Osteocyte (in vitro differentiated cells): Measurements from ENCODE around the gene PLEKHA6. TPM values are rescaled to one million over a fixed set of nuclear protein-coding genes. Genes with fewer than 3 reads are reported as not detected.

Experiments used
- DNase-seq: peaks from one replicate; pipeline ENCODE4 v3.0.0; 2021; ENCODE audit warnings: mixed read lengths; ENCODE audit not compliant: unreplicated experiment; ENCODE audit errors: extremely low spot score
- H3K27ac Mint-ChIP-seq: one replicate; pipeline ENCODE4 v1.8.0; 2021; ENCODE audit warnings: mild to moderate bottlenecking, mixed read lengths; ENCODE audit not compliant: unreplicated experiment
- H3K27me3 Mint-ChIP-seq: one replicate; pipeline ENCODE4 v1.8.0; 2021; ENCODE audit warnings: mixed read lengths; ENCODE audit not compliant: unreplicated experiment
- H3K36me3 Mint-ChIP-seq: one replicate; pipeline ENCODE4 v1.8.0; 2021; ENCODE audit warnings: mixed read lengths; ENCODE audit not compliant: unreplicated experiment
- H3K4me1 Mint-ChIP-seq: one replicate; pipeline ENCODE4 v1.8.0; 2021; ENCODE audit warnings: mixed read lengths; ENCODE audit not compliant: unreplicated experiment
- H3K4me3 Mint-ChIP-seq: one replicate; pipeline ENCODE4 v1.8.0; 2021; ENCODE audit warnings: mild to moderate bottlenecking, moderate library complexity, mixed read lengths; ENCODE audit not compliant: unreplicated experiment
- H3K9me3 Mint-ChIP-seq: one replicate; pipeline ENCODE4 v1.8.0; 2021; ENCODE audit warnings: mixed read lengths; ENCODE audit not compliant: unreplicated experiment
- CTCF ChIP-seq: fragments of 200-600 bp; sonication (generic); IDR thresholded peaks from 2 replicates; pipeline ENCODE4 v1.5.0; 2021; ENCODE audit warnings: antibody characterized with exemption, mild to moderate bottlenecking, moderate library complexity
- total RNA-seq: library from RNA; stranded (reverse); gene quantifications from 2 replicates; pipeline ENCODE4 v1.2.1, GENCODE V29; 2021

Gene PLEKHA6
- total RNA-seq, 1 donor from 2014 or later, result 0.24 TPM

GRCh38 chr1:204380293-204380831 lies 20.6 kb upstream of the PLEKHA6 start:
- TF ChIP-seq CTCF, result no peak
- H3K27me3 Mint-ChIP-seq, result peaks cover 46% of the 10 kb centered on the region
- H3K4me3 Mint-ChIP-seq, result no peak overlapping the region
- no peaks in the 10 kb centered on the region for H3K9me3 Mint-ChIP-seq
- no peak for DNase-seq
- H3K27ac Mint-ChIP-seq, result no peak overlapping the region
- no peaks in the 10 kb centered on the region for H3K36me3 Mint-ChIP-seq
- peaks cover 10% of the 10 kb centered on the region for H3K4me1 Mint-ChIP-seq

GRCh38 chr1:204377800-204378668 lies 18.3 kb upstream of the PLEKHA6 start:
- Mint-ChIP-seq H3K27ac (no peak overlapping the region), H3K27me3 (peaks cover 47% of the 10 kb centered on the region), H3K4me1 (peaks cover 10% of the 10 kb centered on the region), H3K36me3 (no peaks in the 10 kb centered on the region), H3K4me3 (peak overlapping the region; percentile 74), H3K9me3 (no peaks in the 10 kb centered on the region)
- TF ChIP-seq CTCF, result no peak
- peak; percentile 77 for DNase-seq

GRCh38 chr1:204376919-204377799 lies 17.4 kb upstream of the PLEKHA6 start:
- H3K27ac Mint-ChIP-seq, result no peak overlapping the region
- no peak for TF ChIP-seq CTCF
- peaks cover 10% of the 10 kb centered on the region for H3K4me1 Mint-ChIP-seq
- no peaks in the 10 kb centered on the region for H3K9me3 Mint-ChIP-seq
- H3K4me3 Mint-ChIP-seq, result peak overlapping the region; percentile 56
- no peak for DNase-seq
- H3K27me3 Mint-ChIP-seq, result peaks cover 55% of the 10 kb centered on the region
- no peaks in the 10 kb centered on the region for H3K36me3 Mint-ChIP-seq

GRCh38 chr1:204376465-204376864 lies 16.7 kb upstream of the PLEKHA6 start:
- H3K4me1 Mint-ChIP-seq, result peaks cover 10% of the 10 kb centered on the region
- H3K4me3 Mint-ChIP-seq, result no peak overlapping the region
- H3K27me3 Mint-ChIP-seq, result peaks cover 60% of the 10 kb centered on the region
- DNase-seq, result no peak
- TF ChIP-seq CTCF, result no peak
- H3K36me3 Mint-ChIP-seq, result no peaks in the 10 kb centered on the region
- H3K9me3 Mint-ChIP-seq, result no peaks in the 10 kb centered on the region
- H3K27ac Mint-ChIP-seq, result no peak overlapping the region

GRCh38 chr1:204373911-204374310 lies 14.2 kb upstream of the PLEKHA6 start:
- TF ChIP-seq CTCF, result no peak
- Mint-ChIP-seq H3K27me3 (peaks cover 53% of the 10 kb centered on the region), H3K4me3 (no peak overlapping the region)

More at GRCh38 chr1:204373911-204374310, 14.2 kb upstream of the PLEKHA6 start:
- H3K27ac Mint-ChIP-seq, result no peak overlapping the region
- H3K9me3 Mint-ChIP-seq, result no peaks in the 10 kb centered on the region
- peaks cover 10% of the 10 kb centered on the region for H3K4me1 Mint-ChIP-seq
- H3K36me3 Mint-ChIP-seq, result no peaks in the 10 kb centered on the region
- no peak for DNase-seq
